Activated CD4-positive, alpha-beta T cell treated with anti-CD3 and anti-CD28 coated beads for 48 hours (primary cell): ENCODE measurements around the gene ERCC8.

Source experiments
- DNase-seq: peaks from one replicate; pipeline ENCODE4 v3.0.0-alpha.2; 2020

Gene ERCC8

GRCh38 chr5:60835554-60835953, 109.3 kb downstream of the ERCC8 start:
- DNase-seq = no peak

GRCh38 chr5:60833520-60833919, 111.3 kb downstream of the ERCC8 start:
- no peak for DNase-seq

GRCh38 chr5:60830581-60831127, 114.2 kb downstream of the ERCC8 start:
- no peak for DNase-seq

- no peak for DNase-seq
Observed at GRCh38 chr5:60829490-60830266, 115.2 kb downstream of the ERCC8 start.

- DNase-seq = no peak
Observed at GRCh38 chr5:60827201-60827600, 117.7 kb downstream of the ERCC8 start.

- no peak for DNase-seq
Observed at GRCh38 chr5:60826653-60827052, 118.2 kb downstream of the ERCC8 start.
